PC-3 (cell line): ENCODE measurements around the gene TTC23. TPM values are rescaled to one million over a fixed set of nuclear protein-coding genes. Genes with fewer than 3 reads are reported as not detected.

Experiments used
- ATAC-seq: fragments of 200-7000 bp; cut with Tn5 transposase; 2 replicates; pipeline ENCODE4 v1.9.1; 2020; ENCODE audit warnings: mild to moderate bottlenecking, moderate library complexity
- BruUV-seq: library from RNA; stranded (reverse); fragments of 400-500 nt; replicated peaks from 2 replicates; lab custom pipeline; 2021; lab: Mats Ljungman, UMichigan
- CTCF ChIA-PET: fragments of 300-600 bp; sonication (Branson Sonifier 250); formaldehyde crosslinking; loops from one replicate; lab custom pipeline; 2022; ENCODE audit warnings: antibody characterized with exemption; lab: Charles Lee
- POLR2A ChIA-PET: fragments of 300-600 bp; sonication (Branson Sonifier 250); formaldehyde crosslinking; loops from one replicate; lab custom pipeline; 2022; ENCODE audit warnings: antibody characterized with exemption; ENCODE audit not compliant: unreplicated experiment; lab: Charles Lee
- DNase-seq: peaks from one replicate; pipeline ENCODE4 v3.0.0-alpha.2; 2015
- H2AFZ ChIP-seq: fragments of 300-600 bp; sonication (generic); 2 replicates; pipeline ENCODE4 v1.6.0; 2016; ENCODE audit warnings: antibody characterized with exemption, low read length
- H3F3A ChIP-seq: fragments of 300-600 bp; sonication (generic); one replicate; pipeline ENCODE4 v1.6.0; 2017; ENCODE audit warnings: antibody characterized with exemption, low read length, control low read depth, mild to moderate bottlenecking; ENCODE audit not compliant: unreplicated experiment
- H3K27ac ChIP-seq: fragments of 300-600 bp; sonication (generic); 2 replicates; pipeline ENCODE4 v1.5.1; 2016; ENCODE audit warnings: mild to moderate bottlenecking, low read length
- H3K27me3 ChIP-seq: fragments of 300-600 bp; sonication (generic); 2 replicates; pipeline ENCODE4 v1.6.1; 2016; ENCODE audit warnings: low read length, mixed read lengths
- H3K36me3 ChIP-seq: fragments of 300-600 bp; sonication (generic); 2 replicates; pipeline ENCODE4 v1.6.1; 2016; ENCODE audit warnings: low read depth, mixed run types, low read length, mixed read lengths
- H3K4me1 ChIP-seq: fragments of 300-600 bp; sonication (generic); 2 replicates; pipeline ENCODE4 v1.5.1; 2016; ENCODE audit warnings: low read length; ENCODE audit not compliant: insufficient read depth
- H3K4me2 ChIP-seq: fragments of 300-600 bp; sonication (generic); 2 replicates; pipeline ENCODE4 v1.6.0; 2016; ENCODE audit warnings: low read length
- H3K4me3 ChIP-seq: fragments of 300-600 bp; sonication (generic); 2 replicates; pipeline ENCODE4 v1.5.1; 2016; ENCODE audit warnings: mild to moderate bottlenecking, low read length, mixed read lengths
- H3K79me2 ChIP-seq: fragments of 300-600 bp; sonication (generic); 2 replicates; pipeline ENCODE4 v1.6.1; 2017; ENCODE audit warnings: low read length, mixed read lengths
- H3K9ac ChIP-seq: fragments of 300-600 bp; sonication (generic); 2 replicates; pipeline ENCODE4 v1.6.0; 2016; ENCODE audit warnings: mild to moderate bottlenecking, low read length
- H3K9me2 ChIP-seq: fragments of 300-600 bp; sonication (generic); replicated peaks from 2 replicates; pipeline ENCODE4 v1.6.1; 2016; ENCODE audit warnings: mixed run types, low read length, mixed read lengths
- H3K9me3 ChIP-seq: fragments of 300-600 bp; sonication (generic); 2 replicates; pipeline ENCODE4 v1.6.1; 2016; ENCODE audit warnings: low read length, mixed read lengths
- H4K20me1 ChIP-seq: fragments of 300-600 bp; sonication (generic); 2 replicates; pipeline ENCODE4 v1.6.1; 2016; ENCODE audit warnings: low read length, mixed read lengths
- EZH2 ChIP-seq: fragments of 300-600 bp; sonication (generic); IDR thresholded peaks from one replicate; pipeline ENCODE4 v1.6.1; 2017; ENCODE audit warnings: antibody characterized with exemption, mild to moderate bottlenecking, low read length; ENCODE audit not compliant: unreplicated experiment
- EZH2phosphoT487 ChIP-seq: fragments of 300-600 bp; sonication (generic); IDR thresholded peaks from 2 replicates; pipeline ENCODE4 v1.6.1; 2018; ENCODE audit warnings: mild to moderate bottlenecking, antibody characterized with exemption, low read length, borderline replicate concordance
- intact Hi-C: fragments of 100-400 bp; cut with micrococcal nuclease; formaldehyde crosslinking; loops from 2 replicates; pipeline ENCODE4 v1.9.0; 2023
- total RNA-seq: library from RNA; depleted of rRNA; stranded (reverse); fragments of >200 nt; gene quantifications from 2 replicates; pipeline ENCODE4 v1.2.3, GENCODE V29; 2014
- TF ChIP-seq, protein P1 (sequence below): fragments of 300-600 bp; sonication (generic); conservative IDR thresholded peaks from 2 replicates; pipeline ENCODE4 v1.5.1; 2017; ENCODE audit warnings: antibody characterized with exemption, low read depth, mild to moderate bottlenecking, low read length

TTC23 gene
- total RNA-seq, 1 experiment from 2014 or later: 10.4 TPM

DNA sequence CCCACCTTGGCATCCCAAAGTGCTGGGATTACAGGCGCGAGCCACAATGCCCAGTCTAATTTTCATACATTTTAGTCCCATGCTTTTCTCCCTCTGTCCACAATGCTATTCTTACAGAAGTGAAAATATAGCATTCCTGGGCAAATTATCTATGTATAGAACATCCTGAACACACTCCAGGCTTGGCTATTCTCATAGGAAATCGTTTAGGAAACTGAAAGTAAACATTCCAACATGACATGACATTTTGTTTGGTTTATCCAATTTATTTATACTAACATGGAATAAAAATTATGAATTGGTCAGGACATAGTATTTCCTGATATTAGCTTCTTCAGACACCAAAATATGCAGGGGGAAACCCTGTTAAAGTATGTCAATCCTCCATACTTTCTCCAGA is 91.9 kb downstream of the TTC23 start:
- intact Hi-C loops: no loop called here
- POLR2A ChIA-PET: no interaction called here
- Histone ChIP-seq H3K4me1 (peaks cover 25% of the 10 kb centered on the region), H3K79me2 (no peaks in the 10 kb centered on the region), H3F3A (no peaks in the 10 kb centered on the region), H2AFZ (no peak overlapping the region), H3K9ac (no peak overlapping the region), H3K36me3 (peaks cover 5% of the 10 kb centered on the region; the same call in 1 of the 2 replicates), H3K9me3 (no peaks in the 10 kb centered on the region), H3K27me3 (no peaks in the 10 kb centered on the region), H3K9me2 (no peaks in the 10 kb centered on the region), H3K4me3 (no peak overlapping the region), H3K27ac (no peak overlapping the region), H3K4me2 (no peak overlapping the region), H4K20me1 (no peaks in the 10 kb centered on the region)
- no TSS peak for BruUV-seq
- ATAC-seq (no peak), DNase-seq (no peak)
- TF ChIP-seq, protein P1, sequence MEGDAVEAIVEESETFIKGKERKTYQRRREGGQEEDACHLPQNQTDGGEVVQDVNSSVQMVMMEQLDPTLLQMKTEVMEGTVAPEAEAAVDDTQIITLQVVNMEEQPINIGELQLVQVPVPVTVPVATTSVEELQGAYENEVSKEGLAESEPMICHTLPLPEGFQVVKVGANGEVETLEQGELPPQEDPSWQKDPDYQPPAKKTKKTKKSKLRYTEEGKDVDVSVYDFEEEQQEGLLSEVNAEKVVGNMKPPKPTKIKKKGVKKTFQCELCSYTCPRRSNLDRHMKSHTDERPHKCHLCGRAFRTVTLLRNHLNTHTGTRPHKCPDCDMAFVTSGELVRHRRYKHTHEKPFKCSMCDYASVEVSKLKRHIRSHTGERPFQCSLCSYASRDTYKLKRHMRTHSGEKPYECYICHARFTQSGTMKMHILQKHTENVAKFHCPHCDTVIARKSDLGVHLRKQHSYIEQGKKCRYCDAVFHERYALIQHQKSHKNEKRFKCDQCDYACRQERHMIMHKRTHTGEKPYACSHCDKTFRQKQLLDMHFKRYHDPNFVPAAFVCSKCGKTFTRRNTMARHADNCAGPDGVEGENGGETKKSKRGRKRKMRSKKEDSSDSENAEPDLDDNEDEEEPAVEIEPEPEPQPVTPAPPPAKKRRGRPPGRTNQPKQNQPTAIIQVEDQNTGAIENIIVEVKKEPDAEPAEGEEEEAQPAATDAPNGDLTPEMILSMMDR: no peak
- TF ChIP-seq EZH2 (no peak), EZH2phosphoT487 (no peak)
- CTCF ChIA-PET: no interaction called here

DNA sequence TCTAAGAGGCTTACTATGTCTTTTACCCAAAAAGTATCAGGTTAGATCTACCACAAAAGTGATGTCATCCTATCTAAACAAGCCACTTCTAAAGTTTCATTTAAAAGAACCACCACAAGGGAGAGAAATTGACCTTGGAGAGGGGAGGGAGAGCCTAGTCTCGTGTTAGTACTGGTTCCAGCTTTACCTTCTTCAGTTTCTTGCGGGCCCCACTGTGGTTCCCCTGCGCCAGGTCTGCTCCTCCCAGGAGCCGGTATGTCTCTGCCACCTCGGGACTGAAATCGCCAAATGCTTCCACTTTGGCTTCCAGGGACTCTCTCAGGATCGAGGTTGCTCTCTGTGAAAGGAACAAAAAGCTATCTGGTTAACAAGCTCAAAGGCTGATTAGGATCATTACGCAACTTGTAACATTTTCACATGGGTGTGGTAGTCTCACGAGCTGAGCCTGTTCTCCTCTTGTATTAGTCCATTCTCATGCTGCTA is 93.4 kb downstream of the TTC23 start:
- Histone ChIP-seq H3K27ac (peak overlapping the region; percentile 88), H3K9ac (peak overlapping the region; percentile 20; the same call in 1 of the 2 replicates), H3K4me1 (peaks cover 25% of the 10 kb centered on the region), H3K4me2 (peak overlapping the region; percentile 77), H3K36me3 (no peaks in the 10 kb centered on the region), H2AFZ (peak overlapping the region; percentile 60), H3K27me3 (no peaks in the 10 kb centered on the region), H3K79me2 (no peaks in the 10 kb centered on the region), H3K9me2 (no peaks in the 10 kb centered on the region), H4K20me1 (no peaks in the 10 kb centered on the region), H3K4me3 (peak overlapping the region; percentile 35; the same call in 1 of the 2 replicates), H3F3A (no peaks in the 10 kb centered on the region), H3K9me3 (no peaks in the 10 kb centered on the region)
- peak; percentile 76 for ATAC-seq
- intact Hi-C loops: no loop called here
- DNase-seq: peak; percentile 62
- no TSS peak for BruUV-seq
- CTCF ChIA-PET: interaction anchor here (0.7 kb wide), 1 partner anchor 47 kb away, joined by 3 read pairs; no protein-coding TSS in a partner anchor
- POLR2A ChIA-PET: no interaction called here
- TF ChIP-seq EZH2: no peak
- TF ChIP-seq, protein P1: 0 out of 2 replicates have a peak, but pooled peaks have one; percentile 9
- TF ChIP-seq EZH2phosphoT487: no peak

DNA sequence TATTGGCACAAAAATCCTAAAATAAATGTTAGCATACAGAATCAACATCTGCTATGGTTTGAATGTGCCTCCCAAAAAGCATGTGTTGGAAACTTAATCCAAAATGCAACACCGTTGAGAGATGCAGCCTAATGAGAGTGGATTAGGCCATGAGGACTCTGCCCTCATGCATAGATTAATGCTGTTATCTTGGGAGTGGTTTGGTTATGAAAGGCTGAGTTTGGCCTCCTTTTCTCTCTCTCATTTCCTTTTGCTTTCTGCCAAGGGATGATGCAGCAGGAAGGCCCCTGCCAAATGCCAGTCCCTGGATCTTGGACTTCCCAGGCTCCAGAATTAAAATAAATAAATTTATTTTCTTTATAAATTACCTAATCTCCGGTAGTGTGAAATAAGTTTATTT is 95.1 kb downstream of the TTC23 start:
- Histone ChIP-seq H3K9ac (no peak overlapping the region), H4K20me1 (no peaks in the 10 kb centered on the region), H3K36me3 (no peaks in the 10 kb centered on the region), H3K27me3 (no peaks in the 10 kb centered on the region), H3K27ac (peak overlapping the region; percentile 2; the same call in 1 of the 2 replicates), H3F3A (no peaks in the 10 kb centered on the region), H2AFZ (no peak overlapping the region), H3K4me3 (no peak overlapping the region), H3K9me2 (no peaks in the 10 kb centered on the region), H3K9me3 (no peaks in the 10 kb centered on the region), H3K79me2 (no peaks in the 10 kb centered on the region), H3K4me2 (no peak overlapping the region), H3K4me1 (peaks cover 25% of the 10 kb centered on the region)
- DNase-seq: no peak
- TF ChIP-seq EZH2: no peak
- TF ChIP-seq, protein P1: no peak
- TF ChIP-seq EZH2phosphoT487: no peak
- intact Hi-C loops: no loop called here
- peak; percentile 41; the same call in 1 of the 2 replicates for ATAC-seq
- CTCF ChIA-PET: no interaction called here
- POLR2A ChIA-PET: no interaction called here
- BruUV-seq: no TSS peak
